AG04449 (cell line): ENCODE results near the gene ANKRD12.
"Not testable (repeated sequence)": the region's sequence is repeated elsewhere in the genome, so short reads cannot be mapped to it uniquely, and the experiment has no call there.

Source experiments
- CTCF ChIA-PET: fragments of 350-600 bp; formaldehyde crosslinking; extraction: SDS; loops from one replicate; lab custom pipeline; 2021; ENCODE audit warnings: antibody characterized with exemption; lab: Yijun Ruan, JAX
- POLR2A ChIA-PET: fragments of 400-600, 350-600 bp; formaldehyde crosslinking; extraction: SDS; loops from one replicate; lab custom pipeline; 2020; ENCODE audit warnings: antibody characterized with exemption, inconsistent platforms; lab: Yijun Ruan, JAX
- DNase-seq: peaks from one replicate; pipeline ENCODE4 v3.0.0-alpha.2; 2010; ENCODE audit warnings: low read depth, low spot score
- H3K4me3 ChIP-seq: 2 replicates; pipeline ENCODE4 v1.5.1; 2011; ENCODE audit warnings: low read depth, mild to moderate bottlenecking, control low read depth, low read length
- TF ChIP-seq, protein P1 (sequence below): IDR thresholded peaks from one replicate; pipeline ENCODE4 v1.5.1; 2011; ENCODE audit warnings: mild to moderate bottlenecking, moderate library complexity, low read length, control low read depth, inconsistent platforms; ENCODE audit not compliant: insufficient read depth; ENCODE audit errors: missing control alignments

ANKRD12 gene

DNA sequence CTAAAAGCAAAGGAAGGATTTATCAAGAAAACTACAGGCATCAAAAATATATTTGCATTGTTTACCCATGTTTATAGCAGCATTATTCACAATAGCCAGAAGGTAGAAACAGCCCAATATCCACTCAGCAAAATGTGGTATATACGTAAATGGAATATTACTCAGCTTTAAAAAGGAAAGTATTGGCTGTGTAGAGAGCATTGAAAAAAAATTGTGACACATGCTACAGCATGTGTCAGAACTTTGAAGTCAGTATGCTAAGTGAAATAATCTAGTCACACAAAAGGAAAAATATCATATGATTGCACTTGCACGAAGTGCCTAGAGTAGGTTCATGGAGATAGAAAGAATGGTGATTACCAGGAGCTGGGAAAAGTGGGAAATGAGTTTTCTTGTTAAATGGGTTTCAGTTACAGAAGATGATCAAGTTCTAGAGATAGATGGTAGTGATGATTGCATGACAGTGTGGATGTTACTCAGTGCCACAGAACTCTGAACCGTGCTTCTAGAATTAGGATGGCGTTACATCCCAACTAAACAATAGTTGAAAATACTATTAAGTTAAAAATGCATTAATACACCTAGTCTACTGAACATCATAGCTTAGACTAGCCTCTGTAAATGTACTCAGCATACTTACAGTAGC is 20.1 kb downstream of the ANKRD12 start:
- no peak overlapping the region for H3K4me3 ChIP-seq
- DNase-seq: no peak
- POLR2A ChIA-PET: no interaction called here
- CTCF ChIA-PET: interaction anchor here (0.9 to 1.6 kb wide), 2 partner anchors 9 to 13 kb away, joined by 3 to 4 read pairs; no protein-coding TSS in a partner anchor
- TF ChIP-seq, protein P1, sequence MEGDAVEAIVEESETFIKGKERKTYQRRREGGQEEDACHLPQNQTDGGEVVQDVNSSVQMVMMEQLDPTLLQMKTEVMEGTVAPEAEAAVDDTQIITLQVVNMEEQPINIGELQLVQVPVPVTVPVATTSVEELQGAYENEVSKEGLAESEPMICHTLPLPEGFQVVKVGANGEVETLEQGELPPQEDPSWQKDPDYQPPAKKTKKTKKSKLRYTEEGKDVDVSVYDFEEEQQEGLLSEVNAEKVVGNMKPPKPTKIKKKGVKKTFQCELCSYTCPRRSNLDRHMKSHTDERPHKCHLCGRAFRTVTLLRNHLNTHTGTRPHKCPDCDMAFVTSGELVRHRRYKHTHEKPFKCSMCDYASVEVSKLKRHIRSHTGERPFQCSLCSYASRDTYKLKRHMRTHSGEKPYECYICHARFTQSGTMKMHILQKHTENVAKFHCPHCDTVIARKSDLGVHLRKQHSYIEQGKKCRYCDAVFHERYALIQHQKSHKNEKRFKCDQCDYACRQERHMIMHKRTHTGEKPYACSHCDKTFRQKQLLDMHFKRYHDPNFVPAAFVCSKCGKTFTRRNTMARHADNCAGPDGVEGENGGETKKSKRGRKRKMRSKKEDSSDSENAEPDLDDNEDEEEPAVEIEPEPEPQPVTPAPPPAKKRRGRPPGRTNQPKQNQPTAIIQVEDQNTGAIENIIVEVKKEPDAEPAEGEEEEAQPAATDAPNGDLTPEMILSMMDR: no peak

DNA sequence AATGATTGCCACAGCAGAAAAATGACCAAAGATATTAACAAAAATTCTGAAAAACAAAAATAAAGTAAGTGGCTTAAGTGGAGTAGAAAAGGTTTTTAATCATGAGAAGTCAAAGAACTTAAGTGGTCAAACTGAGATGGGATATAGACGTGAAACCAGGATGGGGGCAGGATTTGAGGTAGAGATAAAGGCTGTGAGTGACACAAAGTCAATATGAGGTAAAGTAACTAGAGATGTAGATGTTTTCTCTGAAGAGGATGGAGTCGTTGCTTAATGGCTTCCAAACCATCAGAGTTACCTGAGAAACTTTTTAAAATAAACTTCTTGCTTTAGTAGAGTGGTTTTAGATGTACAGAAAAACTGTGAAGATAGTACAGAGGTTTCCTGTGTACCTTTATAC is 21.2 kb downstream of the ANKRD12 start:
- TF ChIP-seq, protein P1: no peak
- ChIA-PET CTCF (interaction anchor here (1.6 kb wide), 1 partner anchor 10 kb away, joined by 4 read pairs; no protein-coding TSS in a partner anchor), POLR2A (no interaction called here)
- H3K4me3 ChIP-seq: no peak overlapping the region
- no peak for DNase-seq

DNA sequence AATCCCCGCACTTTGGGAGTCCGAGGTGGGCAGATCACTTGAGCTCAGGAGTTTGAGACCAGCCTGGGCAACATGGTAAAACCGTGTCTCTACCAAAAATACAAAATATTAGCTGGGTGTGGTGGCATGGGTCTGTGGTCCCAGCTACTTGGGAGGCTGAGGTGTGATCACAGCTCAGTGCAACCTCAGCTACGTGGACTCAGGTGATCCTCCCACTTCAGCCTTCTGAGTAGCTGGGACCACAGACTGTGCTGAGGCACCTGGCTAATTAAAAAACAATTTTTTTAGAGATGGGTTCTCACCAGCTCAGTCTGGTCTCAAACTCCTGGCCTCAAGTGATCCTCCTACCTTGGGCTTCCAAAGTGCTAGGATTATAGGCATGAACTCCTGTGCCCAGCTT is 23.4 kb downstream of the ANKRD12 start:
- H3K4me3 ChIP-seq: no peak overlapping the region
- TF ChIP-seq, protein P1: no peak
- POLR2A ChIA-PET: no interaction called here
- no peak for DNase-seq
- CTCF ChIA-PET: interaction anchor here (1.1 to 1.6 kb wide), 5 partner anchors 11 to 357 kb away, joined by 3 to 4 read pairs (median 4); no protein-coding TSS in a partner anchor

DNA sequence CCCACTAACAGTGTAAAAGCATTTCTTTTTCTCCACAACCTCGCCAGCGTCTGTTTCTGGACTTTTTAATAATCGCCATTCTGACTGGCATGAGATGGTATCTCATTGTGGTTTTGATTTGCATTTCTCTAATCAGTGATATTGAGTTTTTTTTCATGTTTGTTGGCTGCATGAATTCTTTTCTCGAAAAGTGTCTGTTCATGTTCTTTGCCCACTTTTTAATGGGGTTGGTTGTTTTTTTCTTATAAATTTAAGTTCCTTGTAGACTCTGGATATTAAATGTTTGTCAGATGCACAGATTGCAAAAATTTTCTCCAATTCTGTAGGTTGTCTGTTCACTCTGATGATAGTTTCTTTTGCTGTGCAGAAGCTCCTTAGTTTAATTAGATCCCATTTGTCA is 26.1 kb downstream of the ANKRD12 start:
- DNase-seq, POLR2A ChIA-PET, H3K4me3 ChIP-seq: not testable (repeated sequence)
- CTCF ChIA-PET: interaction anchor here (0.9 to 1.6 kb wide), 3 partner anchors 9 to 18 kb away, joined by 3 read pairs; no protein-coding TSS in a partner anchor

DNA sequence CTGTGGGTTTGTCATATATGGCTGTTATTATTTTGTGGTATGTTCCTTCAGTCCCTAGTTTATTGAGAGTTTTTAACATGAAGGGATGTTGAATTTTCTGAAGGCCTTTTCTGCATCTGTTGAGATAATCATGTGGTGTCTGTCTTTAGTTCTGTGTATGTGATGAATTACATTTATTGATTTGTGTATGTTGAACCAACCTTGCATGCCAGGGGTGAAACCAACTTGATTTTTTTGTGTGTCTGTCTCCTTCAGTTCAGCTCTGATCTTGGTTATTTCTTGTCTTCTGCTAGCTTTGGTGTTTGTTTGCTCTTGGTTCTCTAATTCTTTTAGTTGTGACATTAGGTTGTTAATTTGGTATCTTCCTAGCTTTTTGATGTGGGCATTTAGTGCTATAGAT is 27.6 kb downstream of the ANKRD12 start:
- H3K4me3 ChIP-seq, POLR2A ChIA-PET, DNase-seq: not testable (repeated sequence)
- CTCF ChIA-PET: interaction anchor here (1.5 kb wide), 1 partner anchor 17 kb away, joined by 4 read pairs; no protein-coding TSS in a partner anchor

DNA sequence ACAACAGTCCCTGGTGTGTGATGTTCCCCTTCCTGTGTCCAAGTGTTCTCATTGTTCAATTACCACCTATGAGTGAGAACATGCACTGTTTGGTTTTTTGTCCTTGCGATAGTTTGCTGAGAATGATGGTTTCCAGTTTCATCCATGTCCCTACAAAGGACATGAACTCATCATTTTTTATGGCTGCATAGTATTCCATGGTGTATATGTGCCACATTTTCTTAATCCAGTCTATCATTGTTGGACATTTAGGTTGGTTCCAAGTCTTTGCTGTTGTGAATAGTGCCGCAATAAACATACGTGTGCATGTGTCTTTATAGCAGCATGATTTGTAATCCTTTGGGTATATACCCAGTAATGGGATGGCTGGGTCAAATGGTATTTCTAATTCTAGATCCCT is 29.3 kb downstream of the ANKRD12 start:
- CTCF ChIA-PET, POLR2A ChIA-PET, H3K4me3 ChIP-seq, DNase-seq: not testable (repeated sequence)

DNA sequence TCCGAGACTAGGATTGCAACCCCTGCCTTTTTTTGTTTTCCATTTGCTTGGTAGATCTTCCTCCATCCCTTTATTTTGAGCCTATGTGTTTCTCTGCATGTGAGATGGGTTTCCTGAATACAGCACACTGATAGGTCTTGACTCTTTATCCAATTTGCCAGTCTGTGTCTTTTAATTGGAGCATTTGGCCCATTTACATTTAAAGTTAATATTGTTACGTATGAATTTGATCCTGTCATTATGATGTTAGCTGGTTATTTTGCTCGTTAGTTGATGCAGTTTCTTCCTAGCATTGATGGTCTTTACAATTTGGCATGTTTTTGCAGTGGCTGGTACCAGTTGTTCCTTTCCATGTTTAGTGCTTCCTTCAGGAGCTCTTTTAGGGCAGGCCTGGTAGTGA is 32.9 kb downstream of the ANKRD12 start:
- CTCF ChIA-PET, H3K4me3 ChIP-seq, DNase-seq, POLR2A ChIA-PET: not testable (repeated sequence)

DNA sequence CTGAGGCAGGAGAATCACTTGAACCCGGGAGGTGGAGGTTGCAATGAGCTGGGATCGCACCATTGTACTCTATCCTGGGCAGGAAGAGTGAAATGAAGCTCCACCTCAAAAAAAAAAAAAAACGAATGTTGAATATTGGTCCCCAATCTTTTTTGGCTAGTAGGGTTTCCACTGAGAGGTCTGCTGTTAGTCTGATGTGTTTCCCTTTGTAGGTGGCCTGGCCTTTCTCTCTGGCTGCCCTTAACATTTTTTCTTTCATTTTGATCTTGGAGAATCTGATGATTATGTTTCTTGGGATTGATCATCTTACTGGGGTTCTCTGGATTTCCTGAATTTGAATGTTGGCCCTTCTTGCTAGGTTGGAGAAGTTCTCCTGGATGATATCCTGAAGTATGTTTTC is 35.3 kb downstream of the ANKRD12 start:
- DNase-seq, H3K4me3 ChIP-seq, POLR2A ChIA-PET: not testable (repeated sequence)
- CTCF ChIA-PET: interaction anchor here (1.0 to 1.8 kb wide), 2 partner anchors 10 to 11 kb away, joined by 3 read pairs; no protein-coding TSS in a partner anchor
